DMS 273 treated with DMSO at 0.1 percent for 48 hours (cell line): ENCODE results near the gene DDB1.
"Not testable (repeated sequence)": the region's sequence is repeated elsewhere in the genome, so short reads cannot be mapped to it uniquely, and the experiment has no call there.

Experiments
- DNase-seq: peaks from one replicate; lab custom pipeline; 2025; lab: John Stamatoyannopoulos, UW

Gene DDB1

DNA sequence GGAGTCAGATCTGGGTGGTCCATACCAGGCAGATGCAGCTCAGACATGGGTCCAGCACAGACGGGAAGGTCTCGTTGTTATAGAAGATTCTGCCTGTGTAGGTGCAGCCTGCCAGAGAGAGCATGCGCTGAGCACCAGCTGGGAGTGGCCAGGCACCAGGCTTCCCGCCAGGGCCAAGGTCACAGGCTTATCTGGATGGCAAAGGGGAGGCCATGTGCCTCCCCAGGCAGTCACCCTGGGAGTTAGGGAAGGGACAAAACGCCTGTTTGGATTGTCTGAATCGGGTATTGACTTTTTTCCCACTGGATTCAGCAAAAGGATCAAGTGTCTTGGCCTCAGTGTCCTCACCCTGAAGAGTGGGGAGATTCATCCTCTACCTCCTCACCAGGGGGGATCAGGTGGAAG, 65.5 kb downstream of the DDB1 start:
- DNase-seq = no peak

DNA sequence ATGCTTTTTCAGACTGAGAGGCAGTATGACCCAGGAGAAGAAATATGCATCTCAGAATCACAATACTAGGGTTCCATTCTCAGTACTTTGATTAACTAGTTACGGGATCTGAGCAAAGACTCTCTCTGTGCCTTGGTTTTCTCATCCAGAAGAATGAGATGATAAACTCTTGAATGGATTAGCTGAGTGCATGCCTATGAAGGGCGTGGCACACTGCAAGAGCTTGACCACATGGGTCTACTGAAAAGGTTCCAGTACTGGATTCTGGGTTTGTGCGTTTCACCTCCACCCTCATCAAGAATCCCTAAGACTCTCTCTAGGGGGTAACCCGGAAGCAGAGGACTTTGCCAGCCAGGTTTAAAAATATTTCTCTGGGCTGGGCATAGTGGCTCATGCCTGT, 66.3 kb downstream of the DDB1 start:
- DNase-seq = no peak

DNA sequence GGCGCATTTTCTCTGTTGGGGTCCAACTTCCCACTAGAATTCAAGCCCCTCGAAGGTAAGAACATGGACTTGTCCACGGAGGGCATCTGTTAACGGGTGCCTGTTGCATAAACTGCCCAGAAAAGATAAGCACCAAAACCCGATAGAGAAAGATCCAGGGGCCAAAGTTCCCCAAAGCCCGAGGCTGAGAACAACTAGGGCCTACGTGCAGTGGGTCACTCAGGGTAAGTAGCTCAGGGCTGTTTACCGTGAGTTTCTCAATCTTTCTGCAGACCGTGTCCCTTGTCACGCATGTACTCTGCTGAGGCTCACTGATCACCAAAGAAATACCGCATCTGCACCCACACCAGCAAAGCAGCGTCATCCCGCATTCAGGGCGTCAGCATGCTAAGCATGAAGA, 67.5 kb downstream of the DDB1 start:
- no peak for DNase-seq

DNA sequence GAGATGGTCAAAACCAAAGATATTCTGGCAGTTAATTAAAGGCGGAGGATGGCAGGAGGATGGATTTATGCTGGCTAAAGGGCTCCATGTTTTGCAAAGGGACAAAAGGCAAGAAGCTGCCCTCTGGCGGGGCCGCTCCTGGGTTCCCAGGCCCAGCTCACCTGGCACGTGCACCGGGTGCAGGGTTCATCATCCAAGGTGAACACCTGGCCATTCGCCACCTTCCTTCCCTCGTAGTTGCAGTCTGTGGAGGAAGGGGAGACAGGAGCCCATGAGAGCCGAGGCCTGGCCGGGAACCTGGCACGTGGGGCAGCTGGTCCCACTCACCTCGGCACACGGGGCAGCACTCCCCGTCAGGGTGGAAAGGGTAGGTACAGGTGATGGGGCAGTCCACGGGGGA, 68.1 kb downstream of the DDB1 start:
- no peak for DNase-seq

DNA sequence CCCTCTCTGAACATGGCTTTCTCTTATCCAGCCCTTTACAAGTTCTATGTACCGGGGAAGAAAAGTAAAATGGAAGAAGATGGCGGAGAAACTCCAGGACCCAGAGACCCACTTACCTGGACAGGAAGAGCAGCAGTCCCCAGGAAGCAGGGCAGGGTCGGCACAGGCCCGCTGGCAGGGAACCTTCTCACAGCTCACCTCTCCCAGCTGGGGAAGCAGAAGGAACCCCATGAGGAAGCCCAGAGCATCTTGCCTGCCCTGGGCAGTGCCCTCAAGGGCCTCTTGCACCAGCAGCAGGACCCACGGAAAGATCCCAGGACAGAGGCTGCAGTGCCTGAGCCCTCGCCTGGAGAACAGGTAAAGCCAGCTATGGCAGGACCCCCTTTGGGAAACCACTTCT, 68.5 kb downstream of the DDB1 start:
- DNase-seq = no peak

DNA sequence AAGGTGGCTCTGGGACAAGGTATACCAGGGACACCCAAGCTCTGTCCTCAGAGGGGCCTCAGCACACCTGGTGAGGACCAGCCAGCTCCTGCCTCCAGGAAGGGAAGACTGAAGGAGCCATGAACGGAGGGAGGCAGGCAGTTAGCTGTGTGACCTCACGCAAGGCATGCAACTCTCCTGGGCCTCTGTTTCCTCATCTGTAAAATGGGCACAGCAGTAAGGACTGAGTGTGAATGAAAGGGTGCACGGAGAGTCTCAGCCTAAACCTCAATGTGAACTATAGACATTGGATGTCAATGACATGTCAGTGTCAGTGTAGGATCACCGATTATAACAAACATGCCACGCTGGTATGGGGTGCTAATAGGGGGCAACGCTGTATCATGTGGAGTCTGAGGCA, 73.5 kb downstream of the DDB1 start:
- DNase-seq = no peak

DNA sequence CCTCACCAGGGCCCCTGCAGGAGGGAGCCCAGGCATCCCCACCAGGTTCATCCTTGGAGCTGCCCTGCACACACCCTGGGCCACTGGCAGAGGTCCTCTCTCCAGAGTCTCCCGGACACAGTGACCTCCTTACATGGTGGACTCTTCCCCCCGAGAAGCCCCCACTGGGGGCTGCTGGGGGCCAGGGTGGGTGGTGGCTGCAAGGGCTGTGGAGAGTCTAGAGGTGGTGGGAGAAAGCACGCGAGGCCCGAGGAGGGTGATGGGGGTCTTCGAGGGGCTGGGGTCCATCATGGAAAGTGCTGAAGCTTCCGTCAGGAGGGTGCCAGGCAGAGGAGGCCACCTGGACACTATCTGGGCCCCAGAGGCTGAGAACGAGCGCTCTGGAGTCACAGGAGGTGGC, 74.4 kb downstream of the DDB1 start:
- DNase-seq = no peak

DNA sequence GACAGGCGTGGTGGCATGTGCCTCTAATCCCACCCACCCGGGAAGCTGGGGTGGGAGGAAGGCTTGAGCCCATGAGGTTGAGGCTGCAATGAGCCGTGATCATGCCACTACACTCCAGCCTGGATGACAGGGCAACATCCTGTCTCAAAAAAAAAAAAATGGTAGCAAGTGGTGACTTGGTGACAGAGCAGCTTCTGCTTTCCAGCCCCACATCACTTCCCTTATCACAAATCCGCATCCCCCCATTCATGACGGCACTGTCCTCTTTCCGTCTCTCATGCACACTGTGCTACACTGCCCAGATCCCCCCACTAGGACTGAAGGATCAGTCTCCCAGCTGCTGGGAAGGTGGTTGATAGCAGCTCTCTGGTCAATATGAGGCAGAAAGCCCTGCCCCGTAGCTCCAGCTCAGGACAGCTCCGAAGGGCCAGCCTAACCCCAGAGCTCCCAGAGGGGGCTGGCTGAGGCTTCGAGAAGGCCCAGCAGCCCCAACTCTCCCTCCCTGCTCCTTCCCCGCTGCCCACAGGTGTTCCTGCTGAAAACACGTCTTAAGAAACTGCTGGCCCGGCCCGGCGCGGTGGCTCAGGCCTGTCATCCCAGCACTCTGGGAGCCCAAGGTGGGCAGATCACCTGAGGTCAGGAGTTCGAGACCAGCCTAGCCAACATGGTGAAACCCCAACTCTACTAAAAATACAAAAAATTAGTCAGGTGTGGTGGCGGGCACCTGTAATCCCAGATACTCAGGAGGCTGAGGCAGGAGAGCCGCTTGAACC, 76.0 kb downstream of the DDB1 start:
- no peak for DNase-seq

DNA sequence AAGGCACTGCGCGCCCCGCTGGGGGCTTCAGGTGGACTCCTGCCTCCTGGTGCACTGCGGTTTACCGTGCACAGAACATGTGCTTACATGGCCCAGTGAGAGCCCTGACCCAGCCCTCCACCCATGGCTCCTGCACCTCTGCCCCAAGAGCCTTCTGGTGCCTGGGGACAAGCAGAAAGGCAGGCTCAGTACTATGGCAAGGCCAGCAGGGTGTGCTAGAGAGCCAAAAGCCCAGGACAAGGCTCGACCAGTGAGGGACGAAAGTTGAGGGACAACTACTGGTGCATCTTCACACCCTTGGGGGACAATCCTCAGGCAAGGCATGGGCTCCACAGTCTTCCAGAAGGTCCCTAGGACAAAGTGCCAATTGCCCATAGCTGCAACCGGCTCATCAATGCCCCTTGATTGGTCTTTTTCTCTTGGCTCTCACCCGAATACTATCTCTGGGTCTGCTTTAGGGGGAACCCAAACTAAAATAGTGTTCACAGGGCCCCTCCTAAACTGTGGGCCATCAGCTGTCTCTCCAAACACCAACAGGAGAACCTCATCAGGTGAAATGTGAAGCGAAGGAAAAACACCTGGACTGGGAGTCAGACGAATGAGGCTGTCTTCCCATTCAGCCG, 78.4 kb downstream of the DDB1 start:
- peak; percentile 11 for DNase-seq

DNA sequence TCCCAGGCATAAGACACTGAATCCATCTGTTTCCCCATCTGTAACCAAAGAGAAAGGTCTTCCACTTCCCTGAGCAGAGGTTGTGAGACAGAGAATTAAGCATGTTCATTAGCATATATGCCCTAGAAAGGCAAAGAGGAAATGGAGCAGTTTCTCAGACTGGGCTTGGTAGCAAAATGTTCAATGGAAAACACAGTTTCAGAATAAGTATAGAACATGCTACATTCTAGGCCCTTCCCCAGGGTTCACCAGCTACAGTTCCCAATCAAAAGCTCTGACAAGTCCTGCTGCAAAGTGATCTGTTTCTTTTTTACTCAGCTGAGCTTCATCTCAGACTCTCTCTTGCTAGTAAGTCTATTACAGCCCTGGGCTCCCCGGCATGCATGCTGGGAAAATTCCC, 80.6 kb downstream of the DDB1 start:
- peak; percentile 1 for DNase-seq

DNA sequence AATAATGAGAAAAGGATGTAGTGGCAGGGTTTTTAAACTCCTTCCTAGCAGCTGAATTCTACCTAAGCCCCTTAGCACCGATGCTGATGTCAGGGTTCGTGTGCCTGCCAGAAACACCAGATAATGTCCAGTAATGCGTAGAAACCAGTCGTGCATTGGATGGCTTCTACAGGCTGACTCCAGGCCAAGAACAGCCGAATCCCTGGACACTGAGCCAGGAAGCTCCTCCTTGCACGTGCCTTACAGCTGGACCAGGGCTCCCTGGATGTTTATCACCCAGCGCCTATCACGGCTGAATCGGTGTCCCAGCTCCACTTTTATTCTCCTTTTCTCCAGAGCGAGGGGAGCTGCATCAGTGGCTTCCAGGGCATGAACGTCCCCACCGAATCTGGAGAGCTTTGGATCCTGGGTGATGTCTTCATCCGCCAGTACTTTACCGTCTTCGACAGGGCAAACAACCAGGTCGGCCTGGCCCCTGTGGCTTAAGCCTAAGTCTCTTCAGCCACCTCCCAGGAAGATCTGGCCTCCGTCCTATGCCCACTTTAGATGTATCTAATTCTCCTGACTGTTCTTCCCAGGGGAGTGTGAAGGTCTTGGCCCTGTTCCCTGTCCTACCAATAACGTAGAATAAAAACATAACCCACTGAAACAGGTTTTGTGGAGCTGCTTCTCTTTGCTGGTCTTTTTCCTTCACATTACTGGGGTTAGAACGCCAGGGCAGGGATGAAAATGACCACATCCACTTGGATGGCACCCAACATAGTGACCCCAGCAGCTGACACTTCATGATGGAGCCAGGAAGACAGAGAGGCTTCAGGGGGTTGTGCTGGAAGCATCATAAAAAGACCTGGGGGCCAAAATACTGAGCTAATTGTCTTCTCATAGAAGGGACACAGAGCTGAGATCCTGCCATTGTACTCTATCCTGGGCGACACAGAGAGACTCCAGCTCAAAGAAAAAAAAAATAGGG, 81.8 kb downstream of the DDB1 start:
- DNase-seq = not testable (repeated sequence)
